GM12801 (cell line): ENCODE results near the gene GTF3C2.

Experiments
- TF ChIP-seq, protein P1 (sequence below): IDR thresholded peaks from one replicate; pipeline ENCODE4 v1.5.1; 2011; ENCODE audit warnings: control low read depth; ENCODE audit not compliant: insufficient read length; ENCODE audit errors: extremely low read depth

GTF3C2 gene

DNA sequence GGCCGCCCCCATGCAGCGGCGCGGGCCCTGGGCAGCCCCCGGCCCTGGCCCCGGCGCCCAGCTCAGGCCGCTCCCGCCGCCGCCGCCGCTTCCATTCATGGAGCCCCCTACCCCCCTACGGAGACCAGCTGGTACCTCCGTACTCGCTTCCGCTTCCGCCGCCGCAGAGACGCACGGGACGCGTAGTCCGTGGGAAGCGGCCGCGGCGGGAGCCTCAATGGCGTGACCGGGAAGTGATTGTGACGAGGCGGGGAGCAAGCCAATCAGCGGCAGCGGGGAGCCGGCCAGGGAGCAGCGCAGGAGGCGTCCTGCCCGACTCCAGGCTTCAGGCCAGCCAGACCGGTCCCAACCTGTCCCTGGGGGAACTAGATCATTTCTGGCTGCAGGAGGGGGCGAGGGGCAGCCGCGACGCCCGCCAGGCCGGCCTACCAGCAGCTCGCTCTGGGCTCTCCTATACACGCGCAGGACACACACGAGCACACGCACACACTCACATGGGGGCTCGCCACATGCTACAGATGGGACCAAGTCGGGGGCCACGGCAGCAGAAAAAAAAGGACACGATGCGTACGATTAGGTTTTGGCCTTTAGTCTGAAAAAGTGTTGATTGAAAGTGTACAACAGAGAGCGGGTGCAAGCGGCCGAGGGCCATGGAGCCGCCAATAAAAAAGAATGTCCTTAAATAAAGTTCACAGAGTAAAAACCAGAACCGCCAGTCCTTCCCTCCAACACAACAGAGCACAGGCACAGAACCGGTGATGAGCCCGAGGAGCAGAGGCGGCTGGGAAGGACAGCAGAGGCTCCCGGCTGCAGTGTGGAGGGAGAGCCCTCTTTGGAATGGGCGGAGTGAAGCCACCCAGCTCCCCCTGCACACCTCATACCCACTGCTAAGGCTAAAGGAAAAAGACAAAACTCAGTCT is 24.3 kb upstream of the GTF3C2 start, which contains the start of gene ZNF513:
Gene ZNF513 (minus strand): TSS at position 109 of the 920 bp plus-strand sequence. CDS start 208 bp downstream, outside the sequence.
- TF ChIP-seq, protein P1, sequence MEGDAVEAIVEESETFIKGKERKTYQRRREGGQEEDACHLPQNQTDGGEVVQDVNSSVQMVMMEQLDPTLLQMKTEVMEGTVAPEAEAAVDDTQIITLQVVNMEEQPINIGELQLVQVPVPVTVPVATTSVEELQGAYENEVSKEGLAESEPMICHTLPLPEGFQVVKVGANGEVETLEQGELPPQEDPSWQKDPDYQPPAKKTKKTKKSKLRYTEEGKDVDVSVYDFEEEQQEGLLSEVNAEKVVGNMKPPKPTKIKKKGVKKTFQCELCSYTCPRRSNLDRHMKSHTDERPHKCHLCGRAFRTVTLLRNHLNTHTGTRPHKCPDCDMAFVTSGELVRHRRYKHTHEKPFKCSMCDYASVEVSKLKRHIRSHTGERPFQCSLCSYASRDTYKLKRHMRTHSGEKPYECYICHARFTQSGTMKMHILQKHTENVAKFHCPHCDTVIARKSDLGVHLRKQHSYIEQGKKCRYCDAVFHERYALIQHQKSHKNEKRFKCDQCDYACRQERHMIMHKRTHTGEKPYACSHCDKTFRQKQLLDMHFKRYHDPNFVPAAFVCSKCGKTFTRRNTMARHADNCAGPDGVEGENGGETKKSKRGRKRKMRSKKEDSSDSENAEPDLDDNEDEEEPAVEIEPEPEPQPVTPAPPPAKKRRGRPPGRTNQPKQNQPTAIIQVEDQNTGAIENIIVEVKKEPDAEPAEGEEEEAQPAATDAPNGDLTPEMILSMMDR = no peak

DNA sequence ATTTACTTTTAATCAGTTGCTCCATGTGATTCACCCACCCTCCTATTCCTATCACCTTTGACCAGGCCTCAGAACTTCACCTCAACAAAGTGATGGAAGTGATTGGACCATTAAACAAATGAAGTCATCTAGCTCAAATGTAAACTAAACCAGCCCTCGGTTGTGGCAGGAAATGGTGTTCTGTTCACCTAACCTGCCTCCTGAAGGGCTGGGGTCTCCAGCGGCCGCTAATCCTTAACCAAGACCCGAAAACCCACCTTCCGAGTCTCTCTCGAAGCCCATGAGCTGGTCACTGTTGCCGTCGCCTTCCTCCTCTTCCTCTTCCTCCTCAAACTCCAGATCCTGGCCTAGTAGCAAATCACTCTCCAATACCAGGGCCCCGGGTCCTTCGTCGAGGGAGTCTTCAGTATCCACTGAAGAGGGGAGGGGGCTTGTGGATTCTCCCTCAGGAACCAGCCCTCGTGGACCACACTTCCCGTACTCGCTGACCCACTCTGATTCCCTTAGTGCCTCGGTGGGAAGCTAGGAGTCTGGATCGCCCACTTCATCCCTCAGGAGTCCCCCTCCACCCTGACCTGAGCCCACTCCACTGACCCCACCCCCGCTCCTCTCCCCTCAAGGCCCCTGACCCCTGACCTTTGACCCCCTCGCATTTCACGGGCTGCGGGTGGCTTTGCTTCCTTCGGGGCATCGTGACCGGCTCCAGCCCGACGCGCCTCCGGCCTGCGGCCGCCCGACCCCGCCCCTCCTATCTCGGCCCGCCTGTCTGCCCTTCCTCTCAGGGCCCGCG is 23.5 kb upstream of the GTF3C2 start:
- TF ChIP-seq, protein P1 = no peak

DNA sequence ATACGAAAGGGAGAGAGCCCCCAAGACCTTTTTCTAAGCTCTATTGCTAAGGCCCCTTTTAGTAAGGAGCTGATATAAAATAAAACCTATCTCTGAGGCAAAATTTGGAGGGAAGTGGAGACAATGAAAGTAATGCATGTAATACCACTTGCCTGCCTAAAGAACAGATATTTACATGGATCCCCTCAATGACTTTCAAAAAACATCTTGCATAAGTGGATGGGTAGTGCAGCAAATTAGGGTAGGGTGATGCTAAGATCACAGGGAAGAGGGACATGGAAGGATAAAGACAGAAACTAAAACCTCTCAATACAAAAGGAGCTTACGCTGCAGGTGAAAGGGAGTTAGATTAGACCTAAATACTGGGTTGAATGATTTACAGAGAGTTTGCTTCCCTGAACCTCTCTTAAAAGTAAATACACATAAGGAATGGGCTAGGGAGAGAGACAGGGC is 22.8 kb upstream of the GTF3C2 start:
- TF ChIP-seq, protein P1 = no peak

DNA sequence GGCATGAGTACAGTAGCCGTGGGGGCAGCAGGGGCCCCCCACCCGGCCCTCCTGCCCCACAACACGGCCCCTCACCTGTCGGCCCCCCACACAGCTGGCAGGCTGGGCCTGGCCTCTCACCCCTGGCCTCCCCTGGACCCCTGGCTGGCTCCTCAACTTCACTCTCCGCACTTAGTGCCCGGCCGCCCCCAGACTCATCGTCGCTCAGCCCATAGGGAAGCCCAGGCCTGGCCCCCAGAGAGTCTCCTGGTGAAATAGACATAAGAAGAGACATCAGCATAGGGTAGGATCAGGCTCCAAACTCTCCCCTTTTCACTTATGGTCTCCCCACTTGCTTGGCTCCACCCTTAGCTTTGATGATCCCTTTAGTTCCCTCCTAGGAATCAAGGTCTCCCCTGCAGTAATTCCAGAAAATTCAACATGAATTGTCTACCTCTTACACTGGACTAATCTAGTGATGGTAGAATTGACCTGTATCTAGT is 22.3 kb upstream of the GTF3C2 start:
- TF ChIP-seq, protein P1 = no peak

DNA sequence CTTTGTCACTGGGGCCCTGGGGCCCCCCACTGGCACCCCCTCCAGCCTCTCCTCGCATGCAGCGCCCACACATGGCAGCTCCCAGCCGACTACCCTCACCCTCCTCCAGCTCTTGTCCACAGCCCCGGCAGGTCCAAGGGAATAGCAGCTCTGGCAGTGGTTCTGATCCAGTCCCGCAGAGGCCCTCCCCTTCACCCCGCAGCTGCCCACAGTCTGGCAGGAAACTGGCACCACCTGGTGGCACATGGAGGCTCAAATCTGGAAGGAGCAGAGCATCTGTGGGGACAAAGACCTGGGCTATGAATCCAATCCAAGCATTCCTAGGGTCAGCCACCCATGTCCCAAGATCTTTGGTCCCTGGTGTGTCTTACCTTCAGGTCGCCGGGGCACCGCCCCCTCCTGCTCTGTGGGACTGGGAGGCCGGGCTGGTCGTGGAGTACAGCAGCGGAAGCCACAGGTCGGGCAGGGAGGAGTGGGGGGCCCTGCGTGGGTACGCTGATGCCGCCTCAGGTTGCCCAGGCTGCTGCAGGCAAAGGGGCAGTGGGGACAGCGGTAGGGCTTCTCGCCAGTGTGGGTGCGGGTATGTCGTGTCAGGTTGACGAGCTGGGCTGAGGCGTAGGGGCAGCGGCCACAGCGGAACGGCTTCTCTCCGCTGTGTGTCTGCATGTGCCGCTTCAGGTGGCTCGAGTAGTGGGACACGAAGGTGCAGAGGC is 21.7 kb upstream of the GTF3C2 start:
- TF ChIP-seq, protein P1 = no peak

DNA sequence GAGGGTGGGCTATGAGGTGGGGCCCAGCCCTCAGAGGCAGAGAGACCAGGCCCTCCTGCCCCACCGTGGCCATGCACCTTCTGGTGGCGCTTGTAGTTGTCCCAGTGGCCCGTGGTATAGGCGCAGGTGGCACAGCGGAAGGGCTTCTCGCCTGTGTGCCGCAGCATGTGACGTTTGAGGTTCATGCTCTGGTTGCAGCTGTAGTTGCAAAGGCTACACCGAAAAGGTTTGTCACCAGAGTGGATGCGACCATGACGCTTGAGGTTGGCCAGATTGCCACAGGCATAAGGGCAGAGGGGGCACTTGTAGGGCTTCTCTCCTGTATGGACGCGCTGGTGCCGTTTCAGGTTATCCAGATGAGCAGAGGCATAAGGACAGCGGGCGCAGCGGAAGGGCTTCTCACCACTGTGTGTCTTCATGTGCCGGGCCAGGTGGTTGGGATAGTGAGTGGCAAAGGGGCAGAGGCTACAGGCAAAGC is 21.1 kb upstream of the GTF3C2 start:
- TF ChIP-seq, protein P1 = no peak
